Fibroblast of peridontal ligament (primary cell): ENCODE results near the gene EHBP1L1.

ENCODE experiments used
- DNase-seq: peaks from one replicate; pipeline ENCODE4 v3.0.0-alpha.2; 2010; ENCODE audit errors: extremely low read depth

The EHBP1L1 gene

DNA sequence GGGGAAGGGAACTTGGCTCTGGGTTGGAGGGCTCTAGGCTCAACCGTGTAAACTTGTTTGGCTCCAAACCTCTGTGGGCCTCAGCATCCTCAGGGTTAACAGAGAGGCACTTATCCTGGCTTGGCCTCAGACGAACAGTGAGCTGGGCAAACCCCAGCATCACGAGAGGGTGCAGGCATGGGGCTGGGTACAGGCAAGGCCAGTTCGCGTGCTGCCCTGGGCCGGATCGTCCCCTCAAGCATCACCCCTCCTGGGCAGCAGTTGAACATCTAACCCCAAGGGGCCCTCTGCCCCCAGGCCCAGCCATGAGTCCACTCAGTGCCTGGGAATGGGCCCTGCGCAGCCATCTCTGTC is 1.9 kb downstream of the EHBP1L1 start:
- no peak for DNase-seq

- no peak for DNase-seq
Observed at GRCh38 chr11:65578134-65578533, 2.3 kb downstream of the EHBP1L1 start.

- no peak for DNase-seq
Observed at GRCh38 chr11:65578667-65579066, 2.8 kb downstream of the EHBP1L1 start.

DNA sequence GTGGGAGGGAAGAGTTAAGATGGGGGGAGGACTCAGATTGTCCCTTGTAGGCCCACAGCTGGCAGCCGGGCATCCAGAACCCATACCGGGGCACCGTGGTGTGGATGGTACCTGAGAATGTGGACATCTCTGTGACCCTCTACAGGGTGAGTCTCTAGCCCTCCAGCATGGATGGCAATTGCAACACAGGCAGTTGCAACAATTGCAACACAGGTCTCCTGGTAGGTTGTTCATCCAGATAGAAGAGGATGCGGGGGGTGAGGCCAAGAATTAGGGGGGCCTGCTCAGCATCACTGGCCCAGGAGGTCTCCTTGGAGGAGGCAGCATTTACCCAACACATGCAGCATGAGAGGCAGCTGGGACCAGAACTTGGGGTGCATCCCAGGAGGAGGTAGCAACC is 3.4 kb downstream of the EHBP1L1 start:
- DNase-seq = no peak

DNA sequence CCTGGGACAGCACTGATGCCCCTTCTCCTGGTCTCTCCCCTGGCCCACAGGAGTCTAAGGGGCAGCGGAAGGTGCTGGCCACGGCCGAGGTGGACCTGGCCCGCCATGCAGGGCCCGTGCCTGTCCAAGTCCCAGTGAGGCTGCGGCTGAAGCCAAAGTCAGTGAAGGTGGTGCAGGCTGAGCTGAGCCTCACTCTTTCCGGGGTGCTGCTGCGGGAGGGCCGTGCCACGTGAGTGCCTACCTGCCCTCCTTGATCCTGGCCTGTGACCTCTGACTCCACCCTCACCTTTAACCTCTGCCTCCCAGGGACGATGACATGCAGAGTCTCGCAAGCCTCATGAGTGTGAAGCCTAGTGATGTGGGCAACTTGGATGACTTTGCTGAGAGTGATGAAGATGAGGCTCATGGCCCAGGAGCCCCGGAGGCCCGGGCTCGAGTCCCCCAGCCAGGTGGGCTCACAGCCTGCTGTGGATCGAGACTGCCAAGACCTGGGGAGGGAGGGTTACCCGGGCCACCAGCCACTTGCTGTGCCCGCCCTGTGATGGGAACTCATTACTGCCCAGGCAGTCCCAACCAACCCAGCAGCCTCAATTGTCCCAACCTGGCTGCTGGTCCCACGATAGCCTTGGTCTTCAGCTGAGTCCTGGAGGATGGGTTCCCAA is 4.3 kb downstream of the EHBP1L1 start:
- no peak for DNase-seq

GRCh38 chr11:65580756-65581155 is 4.9 kb downstream of the EHBP1L1 start:
- DNase-seq = no peak

DNA sequence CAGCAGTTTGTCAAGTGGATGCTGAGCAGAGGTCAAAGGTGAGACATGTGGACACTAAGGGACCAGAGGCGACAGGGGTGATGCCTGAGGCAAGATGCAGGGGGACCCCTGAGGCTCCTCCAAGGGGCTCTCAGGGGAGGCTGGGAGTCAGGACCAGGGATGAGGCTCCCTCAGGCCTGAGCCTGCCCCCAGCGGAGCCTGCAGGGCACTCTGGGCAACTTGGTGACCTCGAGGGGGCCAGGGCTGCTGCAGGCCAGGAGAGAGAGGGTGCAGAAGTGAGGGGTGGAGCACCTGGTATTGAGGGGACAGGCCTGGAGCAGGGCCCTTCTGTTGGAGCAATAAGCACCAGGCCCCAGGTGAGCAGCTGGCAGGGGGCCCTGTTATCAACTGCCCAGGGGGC is 6.1 kb downstream of the EHBP1L1 start:
- no peak for DNase-seq

DNA sequence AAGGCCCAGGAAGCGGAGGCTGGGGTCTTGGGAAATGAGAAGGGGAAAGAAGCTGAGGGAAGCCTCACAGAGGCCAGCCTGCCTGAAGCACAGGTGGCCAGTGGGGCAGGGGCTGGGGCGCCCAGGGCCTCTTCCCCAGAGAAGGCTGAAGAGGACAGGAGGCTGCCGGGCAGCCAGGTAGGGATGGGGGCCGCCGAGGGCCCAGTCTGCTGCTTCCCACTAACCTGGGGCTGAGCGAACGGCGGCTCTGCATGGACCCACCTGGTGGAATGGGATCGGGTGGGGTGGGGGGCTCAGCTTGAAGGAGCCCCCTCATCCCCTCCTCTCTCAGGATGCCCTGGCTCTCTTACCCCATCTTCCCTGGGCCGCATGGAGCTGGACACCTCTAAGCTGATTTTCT is 7.7 kb downstream of the EHBP1L1 start:
- no peak for DNase-seq

- no peak for DNase-seq
Observed at GRCh38 chr11:65584106-65584505, 8.3 kb downstream of the EHBP1L1 start.

DNA sequence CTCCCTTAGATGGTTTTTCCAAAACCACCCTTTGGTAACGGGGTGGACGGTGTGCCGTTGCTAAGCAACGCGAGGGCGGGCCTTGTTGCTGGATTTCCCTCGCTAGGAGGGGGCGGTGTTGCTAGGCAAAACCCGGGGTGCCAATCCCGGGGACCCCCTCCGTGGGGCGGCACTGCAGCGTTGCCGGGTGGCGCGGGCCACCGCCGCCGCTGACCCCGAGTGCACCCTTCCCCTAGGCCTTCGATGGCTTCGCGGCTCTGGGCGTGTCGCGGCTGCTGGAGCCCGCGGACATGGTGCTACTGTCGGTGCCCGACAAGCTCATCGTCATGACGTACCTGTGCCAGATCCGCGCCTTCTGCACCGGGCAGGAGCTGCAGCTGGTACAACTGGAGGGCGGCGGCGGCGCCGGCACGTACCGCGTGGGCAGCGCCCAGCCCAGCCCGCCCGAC is 8.9 kb downstream of the EHBP1L1 start:
- no peak for DNase-seq

GRCh38 chr11:65585396-65586246 is 9.8 kb downstream of the EHBP1L1 start:
- DNase-seq = no peak

DNA sequence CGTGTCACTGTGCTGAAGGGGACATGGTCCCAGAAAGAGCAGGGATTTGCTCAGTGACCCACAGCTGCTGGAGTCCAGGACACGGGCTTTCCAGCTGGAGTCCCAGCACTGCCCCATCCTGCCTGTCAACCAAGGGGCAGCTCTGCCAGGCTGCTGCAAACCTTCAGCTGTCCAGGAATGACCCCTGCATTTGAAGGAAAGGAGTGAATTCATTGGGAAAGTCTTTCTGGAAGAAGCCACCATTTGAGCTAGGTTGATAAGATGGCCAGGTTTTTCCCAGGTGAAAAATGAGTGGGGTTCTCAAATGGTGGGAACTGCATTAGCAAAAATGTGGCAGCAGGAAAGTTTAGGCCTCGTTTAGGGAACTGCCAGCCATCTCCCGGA is 10.4 kb downstream of the EHBP1L1 start:
- no peak for DNase-seq

DNA sequence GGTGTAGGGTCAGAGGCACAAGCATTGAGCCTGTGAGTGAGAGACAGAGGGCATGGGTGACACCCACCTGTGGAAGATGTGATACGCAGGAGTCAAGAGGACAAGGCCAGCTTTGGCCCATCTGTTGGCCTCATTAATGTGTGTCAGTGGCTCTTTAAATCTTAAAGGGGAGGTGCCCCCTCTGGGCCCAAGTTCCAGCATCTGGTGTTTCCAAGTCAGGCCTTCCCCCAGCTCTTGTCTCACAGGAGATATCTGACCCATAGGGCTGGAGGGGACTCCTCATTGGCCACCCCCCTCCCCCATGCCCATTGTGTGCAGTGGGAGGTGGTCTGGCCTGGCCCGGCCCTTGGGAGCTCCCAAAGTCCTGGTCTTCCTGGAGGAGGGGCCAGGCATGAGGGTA is 10.8 kb downstream of the EHBP1L1 start:
- peak; percentile 54 for DNase-seq

DNA sequence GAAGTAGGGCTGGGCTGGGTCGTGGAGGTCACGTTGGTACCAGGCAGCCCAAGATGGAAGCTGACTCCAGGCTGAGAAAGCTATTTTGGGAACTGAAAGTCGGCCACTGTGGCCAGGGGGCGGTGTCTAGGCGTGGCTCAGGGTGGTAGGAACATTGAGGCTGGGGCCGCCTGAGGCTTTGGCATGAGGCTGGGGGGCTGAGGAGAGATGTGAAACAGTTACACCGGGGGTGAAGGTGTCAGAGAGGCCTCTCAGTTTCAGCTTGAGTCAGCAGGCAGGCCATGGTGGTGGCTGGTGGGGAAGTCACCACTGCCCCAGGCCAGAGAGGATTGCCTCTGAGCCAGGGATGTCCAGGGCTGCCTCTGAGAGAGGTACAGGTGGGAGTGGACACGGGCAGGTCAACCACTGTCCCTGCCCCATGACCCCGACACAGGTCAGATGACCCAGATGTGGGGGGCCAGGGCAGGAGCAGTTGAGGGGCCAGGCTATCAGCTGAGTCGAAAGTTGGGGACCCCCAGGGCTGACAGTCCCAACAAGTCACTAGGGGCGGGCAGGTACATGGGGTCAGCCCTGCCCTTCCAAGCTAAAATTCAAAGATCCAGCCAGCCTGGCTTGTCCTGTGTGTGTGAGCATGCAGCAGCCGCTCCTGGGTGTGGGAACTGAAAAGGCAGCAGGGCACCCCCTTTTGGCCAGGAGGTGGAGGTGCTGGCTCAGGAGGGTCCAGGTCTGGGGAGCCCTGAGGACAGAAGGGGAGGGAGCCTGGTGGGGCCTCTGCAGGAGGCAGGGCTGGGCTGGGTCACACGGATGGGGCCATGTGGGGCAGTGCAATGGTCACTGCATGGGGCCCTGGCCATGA is 12.6 kb downstream of the EHBP1L1 start:
- no peak for DNase-seq

GRCh38 chr11:65589444-65590239 is 13.8 kb downstream of the EHBP1L1 start:
- DNase-seq = no peak

DNA sequence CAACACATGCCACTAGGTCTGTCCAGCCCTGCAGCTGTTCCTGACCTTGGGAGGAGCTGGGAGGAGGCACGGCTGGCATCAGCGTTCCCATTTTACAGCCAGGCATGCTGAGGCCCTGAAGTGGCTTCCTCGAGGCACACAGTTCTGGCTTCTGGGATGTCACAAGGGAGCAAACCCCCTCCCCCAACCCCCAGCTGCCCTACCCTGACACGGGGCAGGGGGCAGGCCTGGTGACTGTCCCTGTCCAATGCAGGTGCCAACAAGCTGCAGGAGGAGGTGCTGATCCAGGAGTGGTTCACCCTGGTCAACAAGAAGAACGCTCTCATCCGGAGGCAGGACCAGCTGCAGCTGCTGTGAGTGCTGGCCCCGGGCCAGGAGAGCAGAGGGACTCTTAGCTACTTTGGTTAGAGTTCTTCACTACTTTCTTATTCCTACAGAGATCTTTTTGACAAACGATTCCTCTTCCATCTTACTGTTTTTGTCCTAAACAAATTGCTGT is 14.4 kb downstream of the EHBP1L1 start:
- DNase-seq = no peak

DNA sequence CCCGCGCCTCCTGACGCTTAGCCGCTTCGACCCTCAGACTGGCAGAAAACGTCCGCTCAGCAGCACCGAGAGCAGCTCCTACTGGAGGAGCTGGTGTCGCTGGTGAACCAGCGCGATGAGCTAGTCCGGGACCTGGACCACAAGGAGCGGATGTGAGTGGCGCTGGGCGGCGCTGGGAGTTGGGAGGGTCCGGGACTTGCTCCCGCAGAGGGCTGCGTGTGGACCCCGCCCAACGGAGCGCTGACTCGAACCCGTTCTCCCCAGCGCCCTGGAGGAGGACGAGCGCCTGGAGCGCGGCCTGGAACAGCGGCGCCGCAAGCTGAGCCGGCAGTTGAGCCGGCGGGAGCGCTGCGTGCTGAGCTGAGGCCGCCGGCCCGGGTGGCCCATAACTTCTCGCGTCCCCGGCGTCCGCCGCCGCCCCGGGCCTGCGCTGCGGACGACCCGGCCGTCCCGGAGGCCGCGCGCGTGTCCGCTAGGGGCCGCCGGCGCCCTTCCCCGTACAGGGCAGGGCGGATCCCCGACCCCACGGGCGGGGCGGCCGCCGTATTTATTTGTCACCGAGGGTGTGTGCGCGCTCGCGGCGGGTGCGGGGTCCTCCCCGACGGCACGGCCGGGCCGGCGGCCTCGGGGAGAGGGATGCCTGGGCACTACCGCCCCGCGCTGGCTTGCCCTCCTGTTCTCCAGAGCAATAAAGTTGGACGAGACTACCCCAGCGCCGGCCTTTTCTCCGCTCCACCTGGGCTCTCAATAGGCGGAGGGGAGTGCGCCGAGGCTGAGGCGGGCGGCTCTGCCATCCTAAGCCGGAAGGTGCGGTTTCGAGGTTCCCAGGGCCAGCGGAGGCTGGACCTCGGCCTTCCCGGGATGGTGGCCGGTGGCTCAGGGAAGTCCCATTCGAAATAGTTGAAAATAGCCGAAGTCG is 16.3 kb downstream of the EHBP1L1 start:
- no peak for DNase-seq

GRCh38 chr11:65592858-65593517 is 17.1 kb downstream of the EHBP1L1 start:
- no peak for DNase-seq

GRCh38 chr11:65593518-65594414 is 17.9 kb downstream of the EHBP1L1 start:
- no peak for DNase-seq
